ENCODE measurements around the gene NVL.

- TF ChIP-seq CTCF (IDR thresholded peaks at IDR 0.05) (no peak), POLR2A (IDR thresholded peaks at IDR 0.05) (no peak)
Observed at GRCh38 chr1:224378855-224379631, 49.1 kb upstream of the NVL start.

All from uterus (tissue), 2 donors.